GM21717 (cell line): Measurements from ENCODE around the gene PRF1.
"Not testable (repeated sequence)": the region's sequence is repeated elsewhere in the genome, so short reads cannot be mapped to it uniquely, and the experiment has no call there.

Experiments
- ATAC-seq: cut with Tn5 transposase; IDR thresholded peaks from one replicate; pipeline ENCODE4 v1.9.1; 2021; ENCODE audit warnings: mild to moderate bottlenecking, moderate library complexity; ENCODE audit not compliant: unreplicated experiment

PRF1 gene

DNA sequence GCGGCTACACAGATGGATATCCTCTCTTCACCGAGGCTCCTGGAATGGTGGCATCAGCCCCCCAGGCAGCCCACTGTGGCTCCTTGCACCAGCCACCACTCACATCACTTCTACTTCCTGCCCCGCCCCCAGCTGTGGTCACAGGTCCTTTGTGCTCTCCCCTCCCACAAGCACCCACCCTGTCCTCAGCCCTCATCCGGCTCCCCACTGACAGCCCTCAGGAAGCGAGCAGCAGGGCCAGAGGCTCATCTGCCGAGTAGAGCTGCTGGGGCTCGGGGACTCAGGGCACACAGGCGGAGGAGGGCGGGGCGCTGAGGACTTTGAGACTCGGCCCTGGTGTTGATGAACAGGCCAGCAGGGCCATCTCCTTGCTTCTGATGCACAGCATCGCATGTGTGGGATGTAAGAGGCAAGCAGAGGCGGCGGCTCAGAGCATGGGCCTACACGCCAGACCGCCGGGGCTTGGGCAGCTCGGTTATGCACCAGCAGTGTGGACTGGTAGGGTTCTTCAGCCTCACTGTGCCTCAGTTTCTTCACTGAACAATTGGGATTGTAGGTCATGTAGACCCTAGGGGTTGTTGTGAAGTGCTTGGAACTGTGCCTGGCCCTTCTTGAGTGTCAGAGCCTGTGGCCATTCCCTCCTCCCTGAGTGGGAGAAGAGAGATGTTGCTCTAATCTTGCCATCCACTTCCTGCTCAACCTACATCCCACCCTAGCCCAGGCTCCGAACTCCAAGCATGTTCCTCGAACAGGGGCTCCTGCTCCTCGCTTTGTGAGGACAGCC lies at the start of gene PRF1:
PRF1 (minus strand) TSS at position 77 of the 784 bp plus-strand sequence. CDS start 1,839 bp downstream, outside the sequence.
- no peak for ATAC-seq

DNA sequence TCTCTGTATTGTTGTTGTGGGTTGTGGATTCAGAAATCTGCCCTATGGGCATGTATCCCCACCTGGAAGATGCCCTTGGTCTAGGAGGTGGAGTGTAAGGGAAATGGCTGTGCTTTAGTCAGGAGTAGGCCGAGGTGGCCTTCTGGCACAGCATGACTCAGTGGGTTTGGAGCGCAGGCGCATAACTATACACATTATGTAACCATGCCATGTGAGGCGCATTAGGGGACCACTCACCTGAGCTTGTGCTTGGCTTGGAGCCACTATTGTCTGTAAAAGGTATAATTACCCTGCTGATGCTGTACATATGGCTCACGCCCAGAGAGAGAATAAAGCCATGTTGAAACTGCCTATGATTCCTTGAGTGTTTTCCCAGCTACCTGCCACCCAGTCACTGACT lies 49.1 kb upstream of the PRF1 start:
- ATAC-seq, result no peak

- no peak for ATAC-seq
Observed at GRCh38 chr10:70650718-70651117, 48.2 kb upstream of the PRF1 start.

DNA sequence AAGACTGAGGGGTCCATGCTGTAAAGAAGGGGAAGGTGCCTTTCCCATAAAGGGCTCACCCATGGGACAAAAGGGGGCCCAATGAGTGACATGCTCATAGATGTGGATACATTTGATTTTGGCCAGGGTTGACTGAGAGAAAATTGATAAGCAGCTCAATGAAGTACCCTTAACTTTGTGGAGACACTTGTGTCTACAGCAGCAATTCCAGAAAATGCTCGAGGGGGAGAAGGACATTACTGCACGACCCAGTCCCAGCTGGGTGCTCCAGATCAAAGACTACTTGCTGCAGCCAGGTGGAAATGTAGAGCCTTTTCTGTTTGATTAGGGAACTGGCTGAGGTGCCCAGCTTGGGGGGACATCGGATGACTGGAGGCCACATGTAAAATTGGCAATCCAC lies 47.6 kb upstream of the PRF1 start:
- no peak for ATAC-seq

- ATAC-seq, result no peak
Observed at GRCh38 chr10:70649526-70649925, 47.0 kb upstream of the PRF1 start.

GRCh38 chr10:70648427-70648826 lies 45.9 kb upstream of the PRF1 start:
- no peak for ATAC-seq

- ATAC-seq, result no peak
Observed at GRCh38 chr10:70647086-70647485, 44.5 kb upstream of the PRF1 start.

GRCh38 chr10:70644959-70645358 lies 42.4 kb upstream of the PRF1 start:
- ATAC-seq, result not testable (repeated sequence)

DNA sequence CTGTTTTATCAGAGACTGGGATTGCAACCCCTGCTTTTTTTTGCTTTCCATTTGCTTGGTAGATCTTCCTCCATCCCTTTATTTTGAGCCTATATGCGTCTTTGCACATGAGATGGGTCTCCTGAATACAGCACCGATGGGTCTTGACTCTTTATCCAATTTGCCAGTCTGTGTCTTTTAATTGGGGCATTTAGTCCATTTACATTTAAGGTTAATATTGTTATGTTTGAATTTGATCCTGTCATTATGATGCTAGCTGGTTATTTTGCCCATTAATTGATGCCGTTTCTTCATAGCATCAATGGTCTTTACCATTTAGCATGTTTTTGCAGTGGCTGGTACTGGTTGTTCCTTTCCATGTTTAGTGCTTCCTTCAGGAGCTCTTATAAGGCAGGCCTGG lies 40.7 kb upstream of the PRF1 start:
- not testable (repeated sequence) for ATAC-seq

- ATAC-seq, result not testable (repeated sequence)
Observed at GRCh38 chr10:70639640-70640383, 37.3 kb upstream of the PRF1 start.

DNA sequence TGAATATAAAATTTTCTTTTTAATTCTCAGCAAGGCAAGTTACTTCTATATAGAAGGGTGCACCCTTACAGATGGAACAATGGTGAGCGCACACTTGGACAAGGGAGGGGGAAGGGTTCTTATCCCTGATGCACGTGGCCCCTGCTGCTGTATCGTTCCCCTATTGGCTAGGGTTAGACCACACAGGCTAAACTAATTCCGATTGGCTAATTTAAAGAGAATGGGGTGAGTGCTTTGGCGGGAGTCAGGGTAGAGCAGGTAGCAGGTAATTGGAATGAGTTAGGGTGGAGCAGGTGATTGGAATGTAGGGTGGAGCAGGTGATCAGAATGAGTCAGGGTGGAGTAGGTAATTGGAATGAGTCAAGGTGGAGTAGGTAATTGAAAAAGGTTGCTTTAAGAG lies 32.0 kb upstream of the PRF1 start:
- ATAC-seq, result not testable (repeated sequence)

DNA sequence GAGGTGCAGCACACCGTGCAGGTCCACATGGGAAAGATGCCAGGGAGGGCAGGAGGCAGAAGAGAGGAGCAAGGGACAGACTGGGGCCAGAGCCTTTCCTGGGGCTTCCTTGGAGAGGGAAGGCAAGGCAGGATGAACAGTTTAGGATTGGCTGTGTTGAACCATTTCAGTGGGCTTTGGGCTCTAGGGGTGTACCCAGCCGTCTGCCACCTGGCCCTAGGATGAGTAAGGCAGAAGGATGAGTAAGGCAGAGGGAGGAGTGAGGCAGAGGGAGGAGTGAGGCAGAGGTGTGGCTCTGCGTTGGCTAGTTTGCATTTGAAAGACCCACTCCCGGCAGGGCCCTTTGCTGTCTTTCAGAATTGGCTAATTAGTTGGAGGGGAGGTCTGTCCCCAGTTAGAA lies 31.5 kb upstream of the PRF1 start:
- ATAC-seq, result no peak

DNA sequence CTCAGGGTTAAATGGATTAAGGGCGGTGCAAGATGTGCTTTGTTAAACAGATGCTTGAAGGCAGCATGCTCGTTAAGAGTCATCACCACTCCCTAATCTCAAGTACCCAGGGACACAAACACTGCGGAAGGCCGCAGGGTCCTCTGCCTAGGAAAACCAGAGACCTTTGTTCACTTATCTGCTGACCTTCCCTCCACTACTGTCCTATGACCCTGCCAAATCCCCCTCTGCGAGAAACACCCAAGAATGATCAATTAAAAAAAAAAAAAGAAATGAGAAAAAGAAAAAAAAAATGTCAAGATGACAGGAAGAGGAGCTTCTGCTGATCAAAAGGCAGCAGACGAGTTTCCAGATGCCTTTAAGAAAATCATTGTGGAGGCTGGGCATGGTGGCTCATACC lies 29.2 kb upstream of the PRF1 start:
- ATAC-seq, result not testable (repeated sequence)

DNA sequence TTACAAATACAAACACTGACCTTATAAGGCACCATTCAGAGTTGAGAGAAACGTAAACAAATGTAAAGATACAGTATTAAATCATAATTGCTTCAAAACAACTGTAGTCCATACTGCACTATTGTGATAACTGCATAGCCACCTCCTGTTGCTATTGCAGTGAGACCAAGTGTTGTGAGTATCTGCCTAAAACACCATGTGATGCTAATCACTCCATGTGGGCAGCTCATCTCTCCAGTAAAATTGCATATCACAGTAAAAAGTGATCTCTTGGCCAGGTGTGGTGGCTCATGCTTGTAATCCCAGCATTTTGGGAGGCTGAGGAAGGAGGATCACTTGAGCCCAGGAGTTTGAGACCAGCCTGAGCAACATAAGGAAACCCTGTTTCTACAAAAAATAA lies 26.8 kb upstream of the PRF1 start:
- ATAC-seq, result no peak

GRCh38 chr10:70626056-70626455 lies 23.5 kb upstream of the PRF1 start:
- ATAC-seq, result no peak

DNA sequence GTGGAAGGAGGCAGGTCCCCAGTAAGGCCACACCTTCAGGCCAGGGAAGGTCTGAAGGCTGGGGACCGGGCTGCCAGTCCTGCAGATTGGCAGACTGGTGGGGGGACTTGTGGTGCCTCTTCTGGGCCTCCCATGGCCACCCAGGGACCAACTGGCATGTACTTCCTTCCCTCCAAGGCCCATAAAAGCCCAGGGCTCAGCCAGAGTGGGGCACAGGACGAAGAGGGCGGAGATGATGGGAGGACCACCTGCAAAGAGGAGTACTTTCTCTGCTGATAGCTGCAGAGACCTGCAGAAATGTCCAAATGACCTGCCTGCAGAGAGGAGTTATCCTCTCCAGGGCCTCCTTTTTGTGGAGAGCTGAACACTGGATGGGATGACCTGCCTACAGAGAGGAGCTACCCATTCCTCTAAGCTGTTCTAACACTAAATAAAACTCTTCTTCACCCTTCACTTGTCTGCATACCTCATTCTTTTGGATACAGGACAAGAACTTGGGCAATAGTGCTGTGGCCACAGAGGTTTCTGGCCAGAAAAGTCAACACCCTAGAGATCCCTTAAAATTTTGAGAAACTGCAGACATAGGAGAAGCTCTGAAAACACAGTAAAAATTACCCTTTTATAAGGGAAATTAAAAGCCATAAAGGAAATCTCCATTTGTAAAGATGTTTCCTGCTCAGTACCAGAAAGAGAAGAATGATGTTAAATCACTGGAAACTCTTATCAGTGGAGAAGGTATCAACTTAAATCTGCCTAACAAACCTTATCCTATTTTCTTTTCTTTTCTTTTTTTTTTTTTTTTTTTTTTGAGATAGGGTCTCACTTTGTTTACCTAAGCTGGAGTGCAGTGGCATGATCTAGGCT lies 20.7 kb upstream of the PRF1 start:
- no peak for ATAC-seq

DNA sequence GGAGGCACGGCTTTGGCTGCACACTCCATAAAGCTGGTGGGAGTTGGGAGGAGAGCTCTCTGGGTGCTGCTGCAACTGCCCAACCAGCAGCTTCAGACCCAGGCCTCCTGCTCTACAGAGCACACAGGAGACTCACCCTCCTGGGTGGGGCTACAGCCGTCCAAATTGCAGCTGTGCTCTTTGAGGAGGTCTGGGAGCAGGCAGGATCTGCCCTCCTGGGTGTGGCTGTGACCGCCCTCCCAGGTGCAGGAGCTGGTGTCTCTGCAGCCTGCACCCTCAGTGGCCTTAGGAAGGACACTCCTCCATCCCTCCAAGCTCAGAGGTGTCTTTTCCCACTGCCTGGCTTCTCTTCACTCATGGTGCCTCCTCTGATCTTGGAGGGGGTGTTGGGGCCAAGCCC lies 20.0 kb upstream of the PRF1 start:
- no peak for ATAC-seq

DNA sequence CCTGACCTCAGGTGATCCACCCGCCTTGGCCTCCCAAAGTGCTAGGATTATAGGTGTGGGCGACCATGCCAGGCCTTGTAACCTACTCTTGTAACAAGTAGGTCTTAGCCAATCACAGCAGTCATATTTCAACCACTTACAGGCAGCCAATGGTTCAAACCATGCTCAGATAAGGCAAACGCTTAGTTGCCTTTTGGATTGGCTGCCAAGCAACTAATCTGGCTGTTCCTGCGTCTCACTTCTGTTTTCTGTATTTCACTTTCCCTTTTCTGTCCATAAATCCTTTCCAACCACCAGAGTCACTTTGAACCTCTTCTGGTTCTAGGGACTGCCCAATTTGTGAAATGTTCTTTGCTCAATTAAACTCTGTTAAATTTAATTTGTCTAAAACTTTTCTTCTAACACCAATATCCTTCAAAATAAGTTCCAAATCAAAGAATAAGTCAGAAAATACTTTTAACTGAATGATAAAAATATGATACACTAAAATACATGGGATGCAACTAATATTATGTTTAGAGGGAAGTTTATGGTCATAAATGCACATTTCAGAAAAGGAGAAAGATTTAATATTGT lies 19.1 kb upstream of the PRF1 start:
- no peak for ATAC-seq

DNA sequence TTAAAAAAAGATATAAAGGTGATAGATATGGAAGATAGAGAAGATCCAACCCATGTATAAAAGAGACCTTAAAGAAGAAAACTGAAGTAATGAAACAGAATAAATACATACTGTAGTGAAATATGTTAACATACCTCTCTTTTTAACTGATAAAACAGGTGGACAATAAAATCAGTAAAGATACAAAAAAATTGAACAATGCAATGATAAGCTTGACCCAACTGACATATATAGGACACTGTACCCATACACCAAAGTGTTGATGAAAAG lies 17.4 kb upstream of the PRF1 start:
- no peak for ATAC-seq

DNA sequence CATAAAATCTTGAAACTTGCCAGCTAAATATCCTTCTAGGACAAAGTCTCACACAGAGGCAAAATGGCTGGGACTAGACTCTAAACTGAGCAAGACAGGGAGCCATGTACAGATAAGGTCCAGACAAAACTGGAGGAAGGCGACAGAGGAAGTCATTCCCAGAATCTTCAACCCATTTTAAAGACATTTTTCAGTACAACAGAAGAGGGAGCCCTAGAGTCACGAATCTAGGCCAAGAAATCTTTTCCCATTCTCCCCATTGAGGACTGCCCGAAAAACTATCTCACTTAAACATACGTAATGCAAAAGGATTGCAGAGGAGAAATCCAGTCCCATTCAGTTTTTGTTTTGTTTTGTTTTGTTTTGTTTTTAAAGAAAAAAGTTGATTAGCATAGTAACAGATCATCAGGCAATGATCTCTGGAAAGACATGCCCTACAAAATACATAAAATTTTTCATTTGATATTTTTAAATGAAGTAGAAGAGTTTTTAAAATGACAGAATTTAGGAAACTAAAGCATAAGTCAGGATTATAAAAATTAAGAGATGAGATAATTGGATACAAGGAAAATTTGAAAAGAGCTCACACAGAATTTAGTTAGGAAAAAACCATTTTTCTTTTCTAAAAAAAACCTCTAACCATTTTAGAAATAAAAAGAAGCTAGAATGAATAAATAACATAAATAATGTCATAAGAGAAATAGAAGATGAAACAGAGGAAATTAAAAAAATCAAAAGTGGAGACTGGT lies 16.9 kb upstream of the PRF1 start:
- ATAC-seq, result no peak

DNA sequence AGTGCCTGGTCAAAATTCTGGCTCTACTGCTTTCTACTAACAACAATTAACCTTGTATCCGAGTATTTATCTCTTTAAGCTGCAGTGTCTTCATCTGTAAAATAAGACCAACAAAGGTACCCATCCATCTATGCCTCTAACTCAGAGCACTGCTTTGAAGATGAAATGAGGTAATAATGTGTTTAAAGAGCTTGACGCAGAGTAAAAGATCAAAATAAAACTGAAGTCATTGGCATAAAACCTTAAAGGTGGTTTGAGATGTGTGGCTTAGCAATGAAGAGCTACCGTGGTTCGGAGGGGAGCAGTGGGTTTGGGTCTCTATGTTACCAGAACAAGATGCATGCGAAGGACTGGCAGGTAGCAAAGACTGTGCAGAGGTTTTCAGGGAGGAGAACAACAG lies 16.1 kb upstream of the PRF1 start:
- no peak for ATAC-seq
